ENCODE data around the gene SYNRG.

Gene SYNRG

DNA sequence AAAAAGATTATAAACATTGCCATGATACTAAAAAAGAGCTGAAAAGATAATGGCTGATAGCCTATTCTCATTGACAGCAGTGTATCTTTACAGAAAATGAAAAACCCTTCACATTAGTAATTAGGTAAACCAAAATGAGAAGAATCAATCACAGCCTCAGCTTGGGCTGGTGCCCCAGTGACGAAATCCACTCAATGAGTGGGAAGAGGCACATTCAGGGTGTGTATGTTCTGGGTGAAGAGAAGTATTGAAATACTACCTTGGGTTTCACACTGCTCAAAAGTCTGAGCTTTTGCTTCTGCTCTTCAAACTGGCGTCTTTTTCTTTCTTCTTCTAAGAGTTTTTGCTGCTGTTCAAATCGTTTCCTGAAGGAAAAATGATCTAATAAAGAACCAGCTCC is 24.2 kb downstream of the SYNRG start:
- no peak for DNase-seq (ENCODE audit: low read depth)
- no peak for TF ChIP-seq POLR2A (IDR thresholded peaks at IDR 0.05; ENCODE audit: extremely low read depth, insufficient read length)
- TF ChIP-seq, protein P1, sequence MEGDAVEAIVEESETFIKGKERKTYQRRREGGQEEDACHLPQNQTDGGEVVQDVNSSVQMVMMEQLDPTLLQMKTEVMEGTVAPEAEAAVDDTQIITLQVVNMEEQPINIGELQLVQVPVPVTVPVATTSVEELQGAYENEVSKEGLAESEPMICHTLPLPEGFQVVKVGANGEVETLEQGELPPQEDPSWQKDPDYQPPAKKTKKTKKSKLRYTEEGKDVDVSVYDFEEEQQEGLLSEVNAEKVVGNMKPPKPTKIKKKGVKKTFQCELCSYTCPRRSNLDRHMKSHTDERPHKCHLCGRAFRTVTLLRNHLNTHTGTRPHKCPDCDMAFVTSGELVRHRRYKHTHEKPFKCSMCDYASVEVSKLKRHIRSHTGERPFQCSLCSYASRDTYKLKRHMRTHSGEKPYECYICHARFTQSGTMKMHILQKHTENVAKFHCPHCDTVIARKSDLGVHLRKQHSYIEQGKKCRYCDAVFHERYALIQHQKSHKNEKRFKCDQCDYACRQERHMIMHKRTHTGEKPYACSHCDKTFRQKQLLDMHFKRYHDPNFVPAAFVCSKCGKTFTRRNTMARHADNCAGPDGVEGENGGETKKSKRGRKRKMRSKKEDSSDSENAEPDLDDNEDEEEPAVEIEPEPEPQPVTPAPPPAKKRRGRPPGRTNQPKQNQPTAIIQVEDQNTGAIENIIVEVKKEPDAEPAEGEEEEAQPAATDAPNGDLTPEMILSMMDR (IDR thresholded peaks at IDR 0.05; ENCODE audit: low read depth, low read length): no peak
- TF ChIP-seq, protein P2, sequence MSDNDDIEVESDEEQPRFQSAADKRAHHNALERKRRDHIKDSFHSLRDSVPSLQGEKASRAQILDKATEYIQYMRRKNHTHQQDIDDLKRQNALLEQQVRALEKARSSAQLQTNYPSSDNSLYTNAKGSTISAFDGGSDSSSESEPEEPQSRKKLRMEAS (IDR thresholded peaks at IDR 0.05; ENCODE audit: low read depth, low read length): no peak
- no peak for TF ChIP-seq MYC (IDR thresholded peaks at IDR 0.05; ENCODE audit: low read depth, low read length)
- no peak overlapping the region for H3K4me3 ChIP-seq (ENCODE audit: low read depth, low read length)

DNA sequence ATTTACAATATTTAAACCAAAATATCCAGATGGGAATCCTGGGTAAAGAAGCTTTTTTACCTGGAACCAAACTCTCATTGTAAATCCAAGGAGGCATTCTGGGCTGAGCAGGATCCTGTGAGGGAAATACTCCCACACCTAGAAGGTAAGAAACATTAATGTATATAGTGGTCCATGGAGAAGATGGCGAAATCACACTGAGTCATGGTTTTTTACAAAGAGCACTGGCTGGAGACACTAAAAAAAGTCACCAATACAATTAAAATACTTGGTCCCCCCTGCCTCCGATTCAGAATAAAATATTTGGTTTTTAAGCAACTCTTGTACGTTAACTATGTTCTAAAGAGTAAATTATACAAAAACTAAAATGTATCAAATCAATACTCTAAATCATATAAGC is 32.9 kb downstream of the SYNRG start:
- DNase-seq (ENCODE audit: low read depth): peak; percentile 58

GRCh38 chr17:37574427-37574826 is 34.8 kb downstream of the SYNRG start:
- no peak overlapping the region for H3K4me3 ChIP-seq (ENCODE audit: low read depth, low read length)
- TF ChIP-seq, protein P1 (IDR thresholded peaks at IDR 0.05; ENCODE audit: low read depth, low read length): no peak
- TF ChIP-seq MYC (IDR thresholded peaks at IDR 0.05; ENCODE audit: low read depth, low read length) (no peak), POLR2A (IDR thresholded peaks at IDR 0.05; ENCODE audit: extremely low read depth, insufficient read length) (no peak)
- TF ChIP-seq, protein P2 (IDR thresholded peaks at IDR 0.05; ENCODE audit: low read depth, low read length): no peak
- DNase-seq (ENCODE audit: low read depth): no peak

More for the DNA sequence above, 32.9 kb downstream of the SYNRG start:
- TF ChIP-seq MYC (IDR thresholded peaks at IDR 0.05; ENCODE audit: low read depth, low read length) (no peak), POLR2A (IDR thresholded peaks at IDR 0.05; ENCODE audit: extremely low read depth, insufficient read length) (no peak)
- TF ChIP-seq, protein P2 (IDR thresholded peaks at IDR 0.05; ENCODE audit: low read depth, low read length): no peak
- TF ChIP-seq, protein P1 (IDR thresholded peaks at IDR 0.05; ENCODE audit: low read depth, low read length): no peak
- H3K4me3 ChIP-seq (ENCODE audit: low read depth, low read length): no peak overlapping the region

DNA sequence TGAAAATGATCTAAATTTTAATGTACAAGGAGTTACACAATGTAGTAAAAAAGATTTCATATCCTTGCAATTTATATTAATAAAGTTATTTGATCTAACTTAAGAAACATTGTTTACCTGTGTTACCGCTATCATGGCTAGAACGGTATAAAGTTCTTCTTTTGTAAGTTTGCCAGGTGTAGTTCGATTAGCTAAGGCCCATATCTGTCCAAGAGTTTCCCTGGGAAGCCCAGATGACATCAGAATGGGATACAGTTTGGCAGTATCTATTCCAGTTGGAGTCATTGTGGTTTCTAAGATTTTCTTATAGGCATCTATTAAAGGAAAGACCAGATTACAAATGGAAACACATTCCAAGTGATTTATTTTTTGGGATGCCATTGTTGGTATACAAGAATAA is 37.5 kb downstream of the SYNRG start:
- TF ChIP-seq, protein P2 (IDR thresholded peaks at IDR 0.05; ENCODE audit: low read depth, low read length): no peak
- TF ChIP-seq POLR2A (IDR thresholded peaks at IDR 0.05; ENCODE audit: extremely low read depth, insufficient read length): no peak
- TF ChIP-seq, protein P1 (IDR thresholded peaks at IDR 0.05; ENCODE audit: low read depth, low read length): no peak
- no peak for TF ChIP-seq MYC (IDR thresholded peaks at IDR 0.05; ENCODE audit: low read depth, low read length)
- DNase-seq (ENCODE audit: low read depth): no peak
- no peak overlapping the region for H3K4me3 ChIP-seq (ENCODE audit: low read depth, low read length)

DNA sequence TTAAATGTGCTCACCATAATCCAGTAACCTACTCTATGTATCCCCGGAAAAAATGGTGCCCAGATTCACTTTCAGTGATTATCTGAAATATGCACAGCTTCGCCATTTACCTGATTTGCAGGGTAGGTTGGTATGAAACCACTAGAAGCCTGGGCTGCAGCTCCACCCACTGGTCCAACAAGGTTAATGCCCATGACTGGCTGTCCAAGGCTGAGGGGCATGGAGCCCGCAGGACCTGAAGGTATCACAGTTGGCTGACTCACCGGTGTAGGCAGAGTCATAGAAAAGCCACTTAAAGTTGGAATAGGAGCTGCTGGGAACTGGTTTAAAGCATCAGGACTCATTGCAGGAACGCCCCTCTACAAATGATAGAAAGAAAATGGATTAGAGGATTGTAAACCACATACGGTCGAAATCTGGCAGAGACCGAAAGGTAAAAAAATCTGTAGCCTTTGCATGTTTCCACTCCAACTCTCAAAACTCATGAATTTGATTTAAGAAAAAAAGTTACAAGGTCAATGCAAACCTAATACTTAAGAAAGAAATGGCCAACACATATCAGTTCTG is 38.6 kb downstream of the SYNRG start:
- peak; percentile 69 for DNase-seq (ENCODE audit: low read depth)
- no peak for TF ChIP-seq POLR2A (IDR thresholded peaks at IDR 0.05; ENCODE audit: extremely low read depth, insufficient read length)
- TF ChIP-seq, protein P1 (IDR thresholded peaks at IDR 0.05; ENCODE audit: low read depth, low read length): peak; percentile 61
- no peak overlapping the region for H3K4me3 ChIP-seq (ENCODE audit: low read depth, low read length)

Measured in NB4 (cell line).